ENCODE measurements around the gene NBEA. TPM values are rescaled to one million over a fixed set of nuclear protein-coding genes. Genes with fewer than 3 reads are reported as not detected.

NBEA gene
- total and polyA plus RNA-seq, 2 experiments from 2014 or later = 9.1 to 29.1 TPM

DNA sequence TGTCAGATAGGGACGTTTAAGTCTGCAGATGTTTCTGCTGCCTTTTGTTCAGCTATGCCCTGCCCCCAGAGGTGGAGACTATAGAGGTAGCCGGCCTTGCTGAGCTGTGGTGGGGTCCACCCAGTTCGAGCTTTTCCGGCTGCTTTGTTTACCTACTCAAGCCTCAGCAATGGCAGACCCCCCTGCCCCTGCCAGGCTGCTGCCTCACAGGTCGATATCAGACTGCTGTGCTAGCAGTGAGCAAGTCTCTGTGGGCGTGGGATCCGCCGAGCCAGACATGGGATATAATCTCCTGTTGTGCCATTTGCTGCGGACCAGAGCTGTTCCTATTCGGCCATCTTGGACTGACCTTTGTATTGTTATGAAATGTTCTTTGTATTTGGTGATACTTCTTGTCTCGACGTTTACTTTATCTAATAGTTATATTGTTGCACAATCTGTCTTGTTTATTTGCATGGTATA lies 46.3 kb downstream of the NBEA start (continued):
- TF ChIP-seq, protein P1, sequence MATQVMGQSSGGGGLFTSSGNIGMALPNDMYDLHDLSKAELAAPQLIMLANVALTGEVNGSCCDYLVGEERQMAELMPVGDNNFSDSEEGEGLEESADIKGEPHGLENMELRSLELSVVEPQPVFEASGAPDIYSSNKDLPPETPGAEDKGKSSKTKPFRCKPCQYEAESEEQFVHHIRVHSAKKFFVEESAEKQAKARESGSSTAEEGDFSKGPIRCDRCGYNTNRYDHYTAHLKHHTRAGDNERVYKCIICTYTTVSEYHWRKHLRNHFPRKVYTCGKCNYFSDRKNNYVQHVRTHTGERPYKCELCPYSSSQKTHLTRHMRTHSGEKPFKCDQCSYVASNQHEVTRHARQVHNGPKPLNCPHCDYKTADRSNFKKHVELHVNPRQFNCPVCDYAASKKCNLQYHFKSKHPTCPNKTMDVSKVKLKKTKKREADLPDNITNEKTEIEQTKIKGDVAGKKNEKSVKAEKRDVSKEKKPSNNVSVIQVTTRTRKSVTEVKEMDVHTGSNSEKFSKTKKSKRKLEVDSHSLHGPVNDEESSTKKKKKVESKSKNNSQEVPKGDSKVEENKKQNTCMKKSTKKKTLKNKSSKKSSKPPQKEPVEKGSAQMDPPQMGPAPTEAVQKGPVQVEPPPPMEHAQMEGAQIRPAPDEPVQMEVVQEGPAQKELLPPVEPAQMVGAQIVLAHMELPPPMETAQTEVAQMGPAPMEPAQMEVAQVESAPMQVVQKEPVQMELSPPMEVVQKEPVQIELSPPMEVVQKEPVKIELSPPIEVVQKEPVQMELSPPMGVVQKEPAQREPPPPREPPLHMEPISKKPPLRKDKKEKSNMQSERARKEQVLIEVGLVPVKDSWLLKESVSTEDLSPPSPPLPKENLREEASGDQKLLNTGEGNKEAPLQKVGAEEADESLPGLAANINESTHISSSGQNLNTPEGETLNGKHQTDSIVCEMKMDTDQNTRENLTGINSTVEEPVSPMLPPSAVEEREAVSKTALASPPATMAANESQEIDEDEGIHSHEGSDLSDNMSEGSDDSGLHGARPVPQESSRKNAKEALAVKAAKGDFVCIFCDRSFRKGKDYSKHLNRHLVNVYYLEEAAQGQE (IDR thresholded peaks at IDR 0.05; ENCODE audit: unreplicated experiment) = no peak

DNA sequence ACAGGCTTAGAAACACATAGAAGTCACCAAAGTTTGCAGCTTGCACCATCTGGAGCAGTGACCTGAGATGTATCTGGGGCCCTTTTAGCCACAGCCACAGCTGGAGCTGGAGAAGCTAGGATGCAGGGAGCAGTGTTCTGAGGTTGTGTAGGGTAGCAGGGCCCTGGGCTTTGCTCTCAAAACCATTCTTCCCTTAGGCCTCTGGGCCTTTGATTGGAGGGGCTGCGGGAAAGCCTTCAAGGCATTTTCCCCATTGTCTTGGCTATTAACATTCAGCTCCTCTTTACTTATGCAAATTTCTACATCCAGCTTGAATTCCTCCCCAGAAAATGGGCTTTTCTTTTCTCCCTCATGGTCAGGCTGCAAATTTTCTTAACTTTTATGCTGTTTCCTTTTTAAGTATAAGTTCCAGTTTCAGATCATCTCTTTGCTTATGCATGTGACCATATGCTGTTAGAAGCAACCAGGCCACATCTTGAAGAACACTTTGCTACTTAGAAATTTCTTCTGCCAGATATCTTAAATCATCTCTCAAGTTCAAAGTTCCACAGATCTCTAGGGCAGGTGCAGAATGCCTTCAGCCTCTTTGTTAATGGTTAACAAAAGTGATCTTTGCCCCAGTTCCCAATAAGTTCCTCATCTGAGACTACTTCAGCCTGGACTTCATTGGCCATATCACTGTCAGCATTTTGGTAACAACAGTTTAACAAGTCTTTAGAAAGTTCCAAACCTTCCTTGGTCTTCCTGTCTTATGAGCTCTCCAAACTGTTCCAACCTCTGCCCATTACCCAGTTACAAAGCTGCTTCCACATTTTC lies 48.5 kb downstream of the NBEA start:
- TF ChIP-seq CREB1 (CRISPR knock-in tag; IDR thresholded peaks at IDR 0.05; ENCODE audit: low read depth) (no peak), EZH2 (IDR thresholded peaks at IDR 0.05; ENCODE audit: low read depth, unreplicated experiment) (no peak)
- 0 out of 2 replicates have a peak, but pooled peaks cover 10% of the 10 kb centered on the region for H3F3A ChIP-seq (replicated peaks; ENCODE audit: low read depth)
- no peak overlapping the region for H3K27ac Mint-ChIP-seq
- H3K27ac ChIP-seq (ENCODE audit: low read depth) = peak overlapping the region; percentile 87
- peaks cover 2% of the 10 kb centered on the region for H3K27me3 Mint-ChIP-seq (ENCODE audit: insufficient read depth, low read depth, poor library complexity)
- H4K20me1 ChIP-seq (replicated peaks; ENCODE audit: insufficient read depth) = peaks cover 3% of the 10 kb centered on the region; the same call in 1 of the 2 replicates
- H3K4me2 ChIP-seq = no peak overlapping the region
- peaks cover 2% of the 10 kb centered on the region; the same call in 1 of the 3 replicates for H3K4me1 Mint-ChIP-seq
- H3K27me3 ChIP-seq (ENCODE audit: insufficient read depth) = no peaks in the 10 kb centered on the region
- peak; percentile 84 for ATAC-seq
- H2AFZ ChIP-seq = no peak overlapping the region
- H3K4me1 ChIP-seq (ENCODE audit: insufficient read depth) = no peaks in the 10 kb centered on the region
- H3K36me3 ChIP-seq (ENCODE audit: insufficient read depth) = peaks cover 28% of the 10 kb centered on the region
- H3K36me3 Mint-ChIP-seq (ENCODE audit: low read depth) = peaks cover 73% of the 10 kb centered on the region
- peak; percentile 57 for DNase-seq (ENCODE audit: low spot score)
- H3K9me3 Mint-ChIP-seq = peaks cover 68% of the 10 kb centered on the region
- H3K4me3 Mint-ChIP-seq = no peak overlapping the region
- peaks cover 68% of the 10 kb centered on the region for H3K79me2 ChIP-seq (replicated peaks; ENCODE audit: insufficient read depth)
- no peak overlapping the region for H3K4me3 ChIP-seq
- 0 out of 2 replicates have a peak, but pooled peaks cover 6% of the 10 kb centered on the region for H3K9me2 ChIP-seq (ENCODE audit: insufficient read depth)

DNA sequence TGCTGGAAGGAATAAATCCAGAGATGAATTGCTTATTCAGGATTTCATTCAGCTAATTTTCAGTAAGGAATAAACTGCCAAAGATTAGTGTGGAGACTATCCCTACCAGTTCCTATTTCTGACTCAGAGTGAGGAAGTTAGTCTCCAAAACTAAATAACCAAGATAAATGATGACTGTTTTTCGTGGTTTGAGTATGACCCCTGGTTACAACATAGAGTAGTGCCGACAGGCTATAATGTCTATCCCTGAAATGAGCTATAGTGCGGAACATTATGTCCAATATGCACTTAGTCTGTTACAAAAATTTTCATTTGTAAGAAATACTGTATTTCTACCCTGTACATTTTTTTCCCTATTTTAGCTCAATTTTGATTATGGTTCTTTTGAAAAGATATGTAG lies 51.4 kb downstream of the NBEA start:
- no peak for DNase-seq (ENCODE audit: low spot score)
- Mint-ChIP-seq H3K27ac (no peak overlapping the region), H3K27me3 (ENCODE audit: insufficient read depth, low read depth, poor library complexity) (peaks cover 2% of the 10 kb centered on the region), H3K9me3 (peaks cover 44% of the 10 kb centered on the region), H3K36me3 (ENCODE audit: low read depth) (peaks cover 49% of the 10 kb centered on the region), H3K4me1 (peaks cover 20% of the 10 kb centered on the region), H3K4me3 (no peak overlapping the region)
- Histone ChIP-seq H3K9me2 (ENCODE audit: insufficient read depth) (0 out of 2 replicates have a peak, but pooled peaks cover 6% of the 10 kb centered on the region), H3K27me3 (ENCODE audit: insufficient read depth) (no peaks in the 10 kb centered on the region), H4K20me1 (replicated peaks; ENCODE audit: insufficient read depth) (peaks cover 3% of the 10 kb centered on the region; the same call in 1 of the 2 replicates), H3K4me3 (no peak overlapping the region), H2AFZ (no peak overlapping the region), H3K4me2 (no peak overlapping the region), H3K36me3 (ENCODE audit: insufficient read depth) (peaks cover 18% of the 10 kb centered on the region), H3F3A (replicated peaks; ENCODE audit: low read depth) (0 out of 2 replicates have a peak, but pooled peaks cover 10% of the 10 kb centered on the region), H3K27ac (ENCODE audit: low read depth) (no peak overlapping the region), H3K79me2 (replicated peaks; ENCODE audit: insufficient read depth) (peaks cover 65% of the 10 kb centered on the region), H3K4me1 (ENCODE audit: insufficient read depth) (no peaks in the 10 kb centered on the region)
- ATAC-seq = no peak
- TF ChIP-seq NANOG (IDR thresholded peaks at IDR 0.05; ENCODE audit: borderline replicate concordance) (no peak), JUNB (IDR thresholded peaks at IDR 0.05; ENCODE audit: unreplicated experiment) (no peak), ZNF114 (CRISPR knock-in tag; IDR thresholded peaks at IDR 0.05) (no peak), POLR2AphosphoS5 (IDR thresholded peaks at IDR 0.05; ENCODE audit: low read depth) (no peak), EZH2 (IDR thresholded peaks at IDR 0.05; ENCODE audit: low read depth, unreplicated experiment) (no peak), EZH2phosphoT487 (IDR thresholded peaks at IDR 0.05; ENCODE audit: unreplicated experiment) (no peak), ZNF331 (CRISPR knock-in tag; IDR thresholded peaks at IDR 0.05; ENCODE audit: low read depth) (no peak), CREB1 (CRISPR knock-in tag; IDR thresholded peaks at IDR 0.05; ENCODE audit: low read depth) (no peak)
- TF ChIP-seq, protein P1 (IDR thresholded peaks at IDR 0.05; ENCODE audit: unreplicated experiment) = no peak
- TF ChIP-seq, protein P2, sequence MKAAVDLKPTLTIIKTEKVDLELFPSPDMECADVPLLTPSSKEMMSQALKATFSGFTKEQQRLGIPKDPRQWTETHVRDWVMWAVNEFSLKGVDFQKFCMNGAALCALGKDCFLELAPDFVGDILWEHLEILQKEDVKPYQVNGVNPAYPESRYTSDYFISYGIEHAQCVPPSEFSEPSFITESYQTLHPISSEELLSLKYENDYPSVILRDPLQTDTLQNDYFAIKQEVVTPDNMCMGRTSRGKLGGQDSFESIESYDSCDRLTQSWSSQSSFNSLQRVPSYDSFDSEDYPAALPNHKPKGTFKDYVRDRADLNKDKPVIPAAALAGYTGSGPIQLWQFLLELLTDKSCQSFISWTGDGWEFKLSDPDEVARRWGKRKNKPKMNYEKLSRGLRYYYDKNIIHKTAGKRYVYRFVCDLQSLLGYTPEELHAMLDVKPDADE (IDR thresholded peaks at IDR 0.05) = no peak
- TF ChIP-seq, protein P3, sequence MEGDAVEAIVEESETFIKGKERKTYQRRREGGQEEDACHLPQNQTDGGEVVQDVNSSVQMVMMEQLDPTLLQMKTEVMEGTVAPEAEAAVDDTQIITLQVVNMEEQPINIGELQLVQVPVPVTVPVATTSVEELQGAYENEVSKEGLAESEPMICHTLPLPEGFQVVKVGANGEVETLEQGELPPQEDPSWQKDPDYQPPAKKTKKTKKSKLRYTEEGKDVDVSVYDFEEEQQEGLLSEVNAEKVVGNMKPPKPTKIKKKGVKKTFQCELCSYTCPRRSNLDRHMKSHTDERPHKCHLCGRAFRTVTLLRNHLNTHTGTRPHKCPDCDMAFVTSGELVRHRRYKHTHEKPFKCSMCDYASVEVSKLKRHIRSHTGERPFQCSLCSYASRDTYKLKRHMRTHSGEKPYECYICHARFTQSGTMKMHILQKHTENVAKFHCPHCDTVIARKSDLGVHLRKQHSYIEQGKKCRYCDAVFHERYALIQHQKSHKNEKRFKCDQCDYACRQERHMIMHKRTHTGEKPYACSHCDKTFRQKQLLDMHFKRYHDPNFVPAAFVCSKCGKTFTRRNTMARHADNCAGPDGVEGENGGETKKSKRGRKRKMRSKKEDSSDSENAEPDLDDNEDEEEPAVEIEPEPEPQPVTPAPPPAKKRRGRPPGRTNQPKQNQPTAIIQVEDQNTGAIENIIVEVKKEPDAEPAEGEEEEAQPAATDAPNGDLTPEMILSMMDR (conservative IDR thresholded peaks at IDR 0.05; ENCODE audit: low read depth in 2 of 2) = no peak; a peak in 1 of 4 replicates

Data from GM23338 (cell line).